Measurements from ENCODE around the gene EVPLL.
"Not testable (repeated sequence)": the region's sequence is repeated elsewhere in the genome, so short reads cannot be mapped to it uniquely, and the experiment has no call there.

The EVPLL gene

DNA sequence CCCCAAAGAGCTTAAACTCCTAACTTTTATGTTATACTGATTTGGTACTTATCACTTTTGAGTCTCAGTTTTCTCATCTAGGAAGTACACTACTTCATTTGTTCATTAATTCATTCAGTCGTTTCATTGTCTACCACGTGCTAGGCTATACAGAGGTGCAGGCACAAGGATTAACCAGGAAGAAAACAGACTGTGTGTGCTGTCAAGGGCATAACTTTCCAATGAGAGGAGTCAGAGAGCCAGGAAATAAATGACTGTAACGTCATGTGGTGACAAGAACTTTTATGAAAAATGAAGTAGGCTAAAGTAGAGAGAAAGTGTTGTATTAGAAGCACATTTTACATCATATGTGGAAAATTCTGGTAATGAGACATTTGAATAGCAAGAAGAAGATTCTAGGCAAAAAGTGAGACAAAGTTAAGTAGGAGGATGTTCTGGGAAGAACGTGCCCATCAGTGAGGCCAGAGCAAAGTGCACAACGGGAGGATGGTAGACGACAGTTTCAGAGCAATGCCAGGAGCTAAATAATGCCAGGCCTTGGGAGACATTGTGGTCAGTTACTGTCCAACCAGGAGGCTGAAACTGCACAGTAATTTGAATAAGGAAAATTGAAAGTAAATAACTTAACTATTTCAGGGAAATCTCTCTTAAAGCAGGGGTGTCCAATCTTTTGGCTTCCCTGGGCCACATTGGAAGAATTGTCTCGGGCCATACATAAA is 24.5 kb downstream of the EVPLL start:
- DNase-seq (ENCODE audit: low spot score); in situ Hi-C loops (cut with MboI; ENCODE audit: low pct_unique_long_range_greater_than_20kb, low sequenced_read_pairs, unreplicated experiment): not testable (repeated sequence)

DNA sequence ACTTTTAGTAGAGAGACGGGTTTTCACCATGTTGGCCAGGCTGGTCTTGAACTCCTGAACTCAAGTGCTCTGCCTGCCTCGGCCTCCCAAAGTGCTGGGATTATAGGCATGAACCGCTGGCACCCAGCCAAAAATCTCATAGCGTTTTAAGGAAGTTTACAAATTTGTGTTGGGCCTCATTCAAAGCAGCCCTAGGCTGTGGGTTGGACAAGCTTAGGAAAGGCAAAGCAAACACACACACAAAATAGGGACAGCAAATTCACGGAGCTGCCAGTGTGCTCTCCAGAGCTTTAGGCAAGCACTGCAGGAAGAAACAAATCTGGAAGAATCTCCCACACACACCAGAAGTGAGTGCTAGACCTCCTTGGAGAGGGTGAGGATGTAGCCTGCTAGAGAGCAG is 25.6 kb downstream of the EVPLL start:
- in situ Hi-C loops (cut with MboI; ENCODE audit: low pct_unique_long_range_greater_than_20kb, low sequenced_read_pairs, unreplicated experiment); DNase-seq (ENCODE audit: low spot score): not testable (repeated sequence)

DNA sequence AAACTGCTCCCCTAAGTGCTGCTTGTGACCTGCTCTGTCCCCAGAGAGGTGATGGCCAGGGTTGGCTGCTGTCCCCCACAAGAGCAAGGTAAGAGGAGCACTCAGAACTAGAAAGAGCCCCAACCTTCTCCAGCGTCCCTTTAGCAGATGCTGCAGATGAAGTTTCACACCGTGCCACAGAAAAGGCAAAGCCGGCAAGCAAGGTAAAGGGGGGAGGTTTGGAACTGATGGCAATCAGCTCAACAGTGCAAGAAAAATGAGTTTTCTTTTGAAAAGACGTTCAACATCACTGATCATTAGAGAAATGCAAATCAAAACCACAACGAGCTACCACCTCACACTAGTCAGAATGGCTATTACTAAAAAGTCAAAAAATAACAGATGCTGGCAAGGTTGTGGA is 26.0 kb downstream of the EVPLL start:
- DNase-seq (ENCODE audit: low spot score), result not testable (repeated sequence)

DNA sequence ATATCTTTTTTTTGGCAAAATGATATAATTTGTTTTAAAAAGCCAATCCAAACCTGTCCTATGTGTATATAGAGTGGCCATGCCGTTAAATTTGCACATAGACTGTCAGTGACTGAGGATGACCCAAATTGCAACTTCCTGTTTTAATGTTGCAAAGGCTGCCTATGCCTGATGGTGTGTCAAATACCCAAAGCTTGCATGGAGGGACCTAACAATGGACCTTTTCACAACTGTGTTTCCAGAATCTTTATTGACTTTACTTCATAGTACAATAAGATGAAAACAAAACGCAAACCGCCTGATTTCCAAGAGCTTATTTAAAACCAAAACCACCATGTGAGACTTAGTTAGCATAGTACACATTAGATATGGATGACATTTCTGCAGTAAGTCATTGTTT is 31.3 kb downstream of the EVPLL start:
- in situ Hi-C loops (cut with MboI; ENCODE audit: low pct_unique_long_range_greater_than_20kb, low sequenced_read_pairs, unreplicated experiment), result not testable (repeated sequence)
- peak; percentile 0 for DNase-seq (ENCODE audit: low spot score)

More for the DNA sequence above, 26.0 kb downstream of the EVPLL start:
- in situ Hi-C loops (cut with MboI; ENCODE audit: low pct_unique_long_range_greater_than_20kb, low sequenced_read_pairs, unreplicated experiment), result not testable (repeated sequence)

DNA sequence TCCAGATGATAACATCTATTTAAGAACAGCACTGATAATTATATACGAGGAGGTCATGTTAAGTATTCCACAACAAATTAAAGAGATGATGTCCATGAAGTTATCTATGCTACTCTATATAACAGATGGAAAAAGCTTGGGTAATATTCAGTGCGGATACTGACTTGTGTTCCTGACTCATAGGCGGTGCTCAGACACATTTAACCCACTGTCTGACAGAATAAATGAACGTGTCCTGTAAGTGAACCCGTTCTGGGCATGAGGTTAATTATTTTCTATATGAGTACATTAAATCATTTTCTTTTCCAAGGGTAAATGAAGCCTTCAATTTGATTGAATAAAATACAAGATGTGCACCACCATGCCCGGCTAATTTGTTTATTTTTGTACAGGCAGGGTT is 31.7 kb downstream of the EVPLL start:
- in situ Hi-C loops (cut with MboI; ENCODE audit: low pct_unique_long_range_greater_than_20kb, low sequenced_read_pairs, unreplicated experiment); DNase-seq (ENCODE audit: low spot score): not testable (repeated sequence)

DNA sequence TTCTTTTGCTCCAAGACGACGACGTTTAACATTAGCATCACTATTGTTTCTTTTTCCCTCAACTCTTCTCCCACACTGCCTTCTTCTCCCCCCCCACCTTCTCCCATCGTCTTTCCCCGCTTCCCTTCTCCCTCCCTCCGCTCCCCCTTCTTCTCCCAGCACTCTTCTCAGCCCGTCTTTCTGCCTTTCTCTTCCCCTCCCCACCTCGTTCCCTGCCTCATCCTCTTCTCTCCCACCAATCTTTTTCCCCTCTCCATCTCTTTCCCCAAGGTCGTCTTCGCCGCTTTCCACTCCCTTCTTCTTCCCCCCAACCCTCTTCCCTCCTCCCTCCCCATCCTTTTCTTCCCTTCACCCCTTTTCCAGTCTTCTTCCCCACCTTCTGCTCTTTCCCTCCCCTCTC is 33.2 kb downstream of the EVPLL start:
- in situ Hi-C loops (cut with MboI; ENCODE audit: low pct_unique_long_range_greater_than_20kb, low sequenced_read_pairs, unreplicated experiment), result not testable (repeated sequence)
- peak; percentile 0 for DNase-seq (ENCODE audit: low spot score)

DNA sequence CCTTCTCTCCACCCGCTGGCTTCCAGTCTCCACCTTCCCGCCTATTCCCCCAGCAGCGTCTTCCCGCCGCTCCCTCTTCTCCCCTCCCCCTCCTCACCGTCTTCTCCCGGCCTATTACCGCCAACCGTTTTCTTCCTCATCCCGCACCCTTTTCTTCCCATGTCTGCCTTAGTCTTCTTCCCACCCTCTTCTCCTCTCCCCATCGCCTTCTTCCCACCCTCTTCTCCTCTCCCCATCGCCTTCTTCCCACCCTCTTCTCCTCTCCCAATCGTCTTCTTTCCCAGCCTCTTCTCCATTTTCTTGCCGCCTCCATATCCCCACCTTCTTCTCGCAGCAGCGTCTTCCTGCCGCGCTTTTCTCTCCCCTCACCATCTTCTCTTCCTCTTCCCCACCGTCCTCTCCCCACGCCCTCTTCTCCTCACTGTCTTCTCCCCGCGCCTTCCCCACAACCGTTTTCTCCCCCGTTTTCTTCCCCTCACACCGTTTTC is 33.8 kb downstream of the EVPLL start:
- in situ Hi-C loops (cut with MboI; ENCODE audit: low pct_unique_long_range_greater_than_20kb, low sequenced_read_pairs, unreplicated experiment); DNase-seq (ENCODE audit: low spot score): not testable (repeated sequence)

DNA sequence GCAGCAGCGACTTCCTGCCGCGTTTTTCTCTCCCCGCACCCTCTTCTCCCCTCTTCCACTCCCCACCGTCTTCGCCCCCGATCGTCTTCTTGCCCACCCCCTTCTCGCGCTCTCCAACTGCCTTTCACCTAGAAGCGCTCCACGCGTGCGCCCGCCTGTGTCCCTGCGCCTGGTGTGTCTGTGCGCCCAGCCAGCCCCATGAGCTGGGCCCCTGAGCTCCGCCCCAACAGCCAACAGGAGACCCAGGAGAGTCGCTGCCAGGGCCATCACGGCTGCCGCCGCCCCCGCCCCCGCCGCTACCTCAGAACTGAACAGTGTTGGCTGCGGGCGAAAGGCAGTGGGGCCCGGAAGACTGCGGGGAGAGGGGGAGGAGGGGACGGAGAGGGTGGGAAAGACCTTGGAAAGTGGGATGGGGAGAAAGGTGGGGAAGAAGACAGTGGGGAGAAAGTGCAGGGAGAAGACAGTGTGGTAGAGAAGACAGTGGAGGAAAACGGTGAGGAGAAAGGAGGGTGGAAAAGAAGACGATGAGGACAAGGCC is 34.5 kb downstream of the EVPLL start:
- in situ Hi-C loops (cut with MboI; ENCODE audit: low pct_unique_long_range_greater_than_20kb, low sequenced_read_pairs, unreplicated experiment); DNase-seq (ENCODE audit: low spot score): not testable (repeated sequence)

DNA sequence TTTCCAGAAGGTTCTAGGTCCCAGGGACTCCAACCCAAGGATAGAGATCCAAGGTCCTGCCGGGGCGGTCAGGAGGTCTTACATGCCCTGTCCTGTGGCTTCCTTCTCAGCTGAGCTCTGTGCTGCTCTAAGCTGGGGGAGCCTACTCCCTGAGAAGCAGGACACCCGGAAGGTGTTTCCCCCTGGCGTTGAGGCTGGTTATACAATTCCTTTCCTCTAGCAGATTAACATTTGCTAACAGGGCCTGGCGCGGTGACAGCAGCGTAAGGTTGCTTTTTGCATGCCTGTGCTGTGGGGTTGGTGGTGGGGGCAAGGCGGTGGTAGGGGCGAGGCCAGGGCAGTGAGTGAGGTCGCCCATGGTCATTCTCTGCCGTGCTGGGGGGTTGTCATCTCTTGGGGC is 43.9 kb downstream of the EVPLL start:
- DNase-seq (ENCODE audit: low spot score); in situ Hi-C loops (cut with MboI; ENCODE audit: low pct_unique_long_range_greater_than_20kb, low sequenced_read_pairs, unreplicated experiment): not testable (repeated sequence)

DNA sequence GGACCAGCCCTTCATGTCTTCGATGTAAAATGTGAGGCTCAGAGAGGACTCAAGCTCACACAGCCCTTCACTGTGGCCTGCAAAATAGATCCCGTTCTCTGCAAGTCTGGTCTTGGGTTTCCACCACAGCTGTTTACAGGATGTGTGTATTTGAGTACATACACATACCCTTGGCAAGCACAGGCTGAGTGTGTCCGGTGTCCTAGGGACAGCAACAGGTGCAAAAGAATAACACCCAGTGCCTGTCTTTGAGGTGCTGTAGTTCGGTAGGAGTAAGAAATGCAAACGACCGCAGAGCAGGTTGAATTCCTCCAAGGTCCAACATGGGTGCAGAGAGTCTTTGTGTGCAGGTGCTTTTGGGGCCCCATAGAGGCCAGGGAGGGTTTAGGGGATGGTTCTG is 44.9 kb downstream of the EVPLL start:
- DNase-seq (ENCODE audit: low spot score); in situ Hi-C loops (cut with MboI; ENCODE audit: low pct_unique_long_range_greater_than_20kb, low sequenced_read_pairs, unreplicated experiment): not testable (repeated sequence)

DNA sequence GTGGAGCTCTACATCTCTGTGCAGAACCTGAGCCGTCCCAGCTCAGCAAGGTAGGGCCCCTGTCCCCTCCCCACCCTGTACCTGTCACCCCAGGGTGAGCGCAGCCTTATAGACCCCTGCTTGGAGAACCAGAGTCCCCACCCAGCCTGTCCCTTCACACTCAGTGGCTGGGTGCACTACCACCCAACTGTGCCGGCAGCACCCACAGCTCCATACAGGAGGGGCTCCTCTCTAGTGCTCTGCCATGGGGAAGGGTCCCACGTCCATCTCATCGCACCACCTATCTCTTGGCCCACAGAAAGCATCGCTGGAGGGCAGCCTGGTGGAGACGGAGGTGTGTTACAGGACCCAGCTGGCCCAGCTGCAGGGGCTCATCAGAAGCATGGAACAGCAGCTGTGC is 45.4 kb downstream of the EVPLL start:
- in situ Hi-C loops (cut with MboI; ENCODE audit: low pct_unique_long_range_greater_than_20kb, low sequenced_read_pairs, unreplicated experiment); DNase-seq (ENCODE audit: low spot score): not testable (repeated sequence)

DNA sequence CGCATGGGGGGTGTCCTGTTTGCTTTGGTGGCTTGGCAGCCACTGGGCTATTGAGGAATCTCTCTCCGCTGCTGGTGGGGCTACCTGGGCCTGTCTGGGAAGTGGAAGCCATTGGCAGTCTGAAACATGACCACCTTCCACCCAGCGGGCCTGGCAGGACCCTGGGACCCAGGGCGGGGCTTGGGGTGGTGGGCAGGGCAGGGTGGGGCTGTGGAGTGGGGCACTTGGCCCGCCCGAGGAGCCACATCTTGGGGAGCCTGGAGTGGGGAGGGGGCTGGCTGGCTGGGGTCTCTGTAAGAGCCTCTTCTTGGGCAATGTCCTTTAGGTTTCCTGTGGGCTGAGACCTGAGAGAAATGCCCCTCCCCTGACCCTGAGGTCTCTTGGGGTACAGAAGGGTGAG is 48.0 kb downstream of the EVPLL start:
- DNase-seq (ENCODE audit: low spot score); in situ Hi-C loops (cut with MboI; ENCODE audit: low pct_unique_long_range_greater_than_20kb, low sequenced_read_pairs, unreplicated experiment): not testable (repeated sequence)

DNA sequence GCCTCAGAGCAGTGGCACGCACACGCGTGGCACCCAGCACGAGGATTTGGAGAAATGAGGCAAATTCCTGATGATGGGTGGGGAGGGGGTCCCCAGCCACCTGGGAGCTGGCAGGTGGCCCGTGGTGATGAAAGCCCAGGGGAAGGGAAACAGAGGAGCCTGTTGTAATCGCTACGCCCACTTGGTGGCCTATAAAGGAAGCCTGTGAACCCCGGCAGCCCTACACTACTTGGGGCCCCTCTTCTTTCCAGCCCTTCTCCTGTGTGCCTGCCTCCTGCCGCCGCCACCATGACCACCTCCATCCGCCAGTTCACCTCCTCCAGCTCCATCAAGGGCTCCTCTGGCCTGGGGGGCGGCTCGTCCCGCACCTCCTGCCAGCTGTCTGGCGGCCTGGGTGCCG is 49.1 kb downstream of the EVPLL start:
- DNase-seq (ENCODE audit: low spot score); in situ Hi-C loops (cut with MboI; ENCODE audit: low pct_unique_long_range_greater_than_20kb, low sequenced_read_pairs, unreplicated experiment): not testable (repeated sequence)

DNA sequence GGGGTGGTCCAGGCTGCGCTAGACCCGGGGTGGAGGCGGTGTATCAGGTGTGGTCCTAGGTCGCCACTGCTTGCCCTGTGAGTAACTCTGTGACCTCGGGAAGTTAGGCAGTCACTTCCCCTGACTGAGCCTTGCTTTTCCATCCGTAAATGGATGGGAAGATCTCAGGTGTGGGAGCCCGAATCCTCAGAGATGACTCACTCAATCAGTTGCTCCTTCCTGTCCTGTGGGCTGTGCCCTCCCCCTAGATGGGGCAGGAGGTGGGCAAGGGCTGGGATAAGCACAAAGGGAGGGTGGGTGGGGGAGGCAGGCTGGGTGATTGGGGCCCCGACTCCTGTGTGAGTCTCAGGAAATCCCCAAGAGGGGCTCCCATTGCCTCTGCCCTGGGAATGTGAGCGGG is 54.6 kb downstream of the EVPLL start:
- DNase-seq (ENCODE audit: low spot score); in situ Hi-C loops (cut with MboI; ENCODE audit: low pct_unique_long_range_greater_than_20kb, low sequenced_read_pairs, unreplicated experiment): not testable (repeated sequence)

Data from GM13977 (cell line).